Measurements from ENCODE around the gene HS2ST1.
"Not testable (repeated sequence)": the region's sequence is repeated elsewhere in the genome, so short reads cannot be mapped to it uniquely, and the experiment has no call there.

The HS2ST1 gene

DNA sequence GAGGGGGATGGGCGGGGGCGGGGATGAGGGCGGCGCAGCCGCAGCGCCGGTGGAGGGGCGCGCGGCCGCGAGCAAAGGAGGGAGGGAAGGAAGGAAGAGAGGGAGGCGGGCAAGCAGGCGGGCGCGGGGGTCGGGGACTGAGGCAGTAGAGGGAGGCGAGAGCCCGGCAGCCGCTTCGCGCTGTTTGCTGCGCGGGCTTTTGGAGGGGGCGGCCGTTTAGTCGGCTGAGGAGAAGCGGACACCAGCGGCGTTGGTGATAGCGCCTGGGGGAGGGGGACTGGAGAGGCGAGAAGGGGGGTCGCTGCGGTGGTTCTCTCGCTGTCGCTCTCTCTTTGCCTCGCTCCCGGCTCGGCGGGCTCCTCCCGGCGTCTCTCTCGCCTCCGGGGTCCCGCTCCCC lies at the start of gene HS2ST1:
HS2ST1 (plus strand) TSS at position 35 of the 397 bp plus-strand sequence.
- no peak for DNase-seq

DNA sequence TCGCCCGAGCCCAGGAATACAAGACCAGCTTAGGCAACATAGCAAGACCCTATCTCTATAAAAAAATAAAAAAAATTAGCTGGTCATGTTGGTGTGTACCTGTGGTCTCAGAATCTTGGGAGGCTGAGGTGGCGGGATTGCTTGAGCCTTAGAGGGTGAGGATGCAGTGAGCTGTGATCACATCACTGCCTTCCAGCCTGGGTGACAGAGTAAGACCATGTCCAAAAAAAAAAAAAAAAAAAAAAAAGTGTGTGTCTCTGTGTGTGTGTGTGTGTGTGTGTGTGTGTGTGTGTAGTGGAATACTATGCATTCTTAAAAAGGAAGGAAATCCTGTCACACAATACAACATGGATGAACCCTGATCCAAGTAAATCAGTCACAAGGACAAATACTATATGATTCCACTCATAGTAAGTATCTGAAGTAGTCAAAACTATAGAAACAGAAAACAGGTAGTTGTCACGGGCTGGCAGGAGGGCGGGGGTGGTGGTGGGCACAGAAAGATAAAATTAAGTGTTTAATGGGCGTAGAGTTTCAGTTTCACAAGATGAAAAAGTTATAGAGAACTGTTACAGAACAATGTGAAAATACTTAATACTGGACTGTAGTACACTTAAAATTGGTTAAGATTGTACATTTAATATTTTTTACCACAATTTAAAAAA lies 48.3 kb upstream of the HS2ST1 start:
- DNase-seq, result no peak

DNA sequence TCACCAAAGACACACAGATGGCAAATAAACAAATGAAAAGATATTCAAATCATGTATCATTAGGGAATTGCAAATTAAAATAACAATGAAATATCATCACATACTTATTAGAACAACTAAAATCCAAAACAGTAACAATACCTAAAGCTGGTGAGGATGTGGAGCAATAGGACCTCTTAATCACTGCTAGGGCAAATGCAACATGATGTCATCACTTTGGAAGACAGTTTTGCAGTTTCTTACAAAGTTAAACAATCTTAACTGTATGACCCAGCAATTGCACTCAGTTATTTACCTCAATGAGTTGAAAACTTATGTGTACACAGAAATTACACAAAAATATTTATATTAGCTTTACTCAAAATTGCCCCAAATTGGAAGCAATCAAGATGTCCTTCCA lies 47.8 kb upstream of the HS2ST1 start:
- DNase-seq, result no peak

DNA sequence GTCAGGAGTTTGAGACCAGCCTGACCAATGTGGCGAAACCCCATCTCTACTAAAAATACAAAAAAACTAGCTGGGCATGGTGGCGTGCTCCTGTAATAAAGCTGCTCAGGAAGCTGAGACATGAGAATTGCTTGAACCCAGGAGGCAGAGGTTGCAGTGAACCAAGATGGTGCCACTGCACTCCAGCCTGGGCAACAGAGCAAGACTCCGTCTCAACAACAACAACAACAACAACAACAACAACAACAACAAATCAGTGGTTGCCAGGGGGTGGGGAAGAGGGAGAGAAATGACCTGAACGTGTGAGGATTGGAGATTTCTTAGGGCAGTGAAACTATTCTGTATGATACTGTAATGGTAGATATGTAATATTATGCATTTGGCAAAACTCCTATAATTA lies 47.2 kb upstream of the HS2ST1 start:
- DNase-seq, result not testable (repeated sequence)

DNA sequence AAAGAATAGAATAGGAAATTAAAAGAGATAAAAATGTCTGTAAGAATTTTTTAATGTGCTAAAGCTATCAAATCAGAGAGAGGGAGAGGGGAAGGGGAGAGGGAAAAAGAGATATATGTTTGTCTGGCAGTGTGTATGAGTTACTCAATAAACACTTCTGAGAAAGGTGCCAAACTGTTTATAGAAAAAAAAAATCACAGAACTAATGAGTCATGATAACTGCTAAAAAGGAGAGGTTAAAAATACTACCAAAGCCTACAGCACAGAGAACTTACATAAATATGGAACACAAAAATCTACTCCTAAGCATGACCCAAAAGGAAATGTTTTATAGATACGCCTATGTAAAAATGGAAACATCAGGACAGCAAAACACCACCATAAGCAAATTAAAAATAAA lies 46.0 kb upstream of the HS2ST1 start:
- no peak for DNase-seq

DNA sequence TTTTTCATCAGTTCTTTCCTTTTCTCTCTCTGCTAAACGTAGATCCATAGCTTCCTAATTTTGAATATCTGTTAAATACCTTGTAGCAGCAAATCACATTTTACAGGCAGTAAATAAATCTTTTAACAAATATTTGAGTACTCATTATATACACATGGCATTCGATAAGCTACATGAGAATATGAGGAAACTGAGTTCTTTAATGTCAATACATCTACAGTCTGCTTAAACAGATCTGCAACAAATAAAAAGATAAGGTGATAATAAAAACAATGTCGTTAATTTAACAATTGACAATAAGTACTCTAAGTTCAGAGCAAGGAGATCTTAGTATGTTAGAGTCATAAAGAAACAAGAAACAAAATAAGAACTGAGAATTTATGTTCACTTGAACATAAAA lies 43.4 kb upstream of the HS2ST1 start:
- no peak for DNase-seq

DNA sequence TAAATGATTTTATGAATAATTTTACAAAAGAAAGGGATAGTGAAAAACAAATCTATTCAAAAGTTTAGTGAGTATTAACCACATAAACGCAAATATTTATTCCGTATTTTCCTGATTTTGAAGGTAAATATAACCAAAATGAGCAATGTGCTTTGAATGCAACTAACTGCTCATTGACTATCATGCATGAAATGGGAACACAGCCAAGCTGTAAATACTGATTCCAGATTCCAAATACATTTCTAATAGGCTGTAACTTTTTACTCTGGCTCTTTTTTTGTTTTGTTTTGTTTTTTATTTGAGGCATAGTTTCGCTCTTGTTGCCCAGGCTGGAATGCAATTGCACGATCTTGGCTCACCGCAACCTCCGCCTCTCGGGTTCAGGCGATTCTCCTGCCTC lies 42.3 kb upstream of the HS2ST1 start:
- DNase-seq, result no peak

DNA sequence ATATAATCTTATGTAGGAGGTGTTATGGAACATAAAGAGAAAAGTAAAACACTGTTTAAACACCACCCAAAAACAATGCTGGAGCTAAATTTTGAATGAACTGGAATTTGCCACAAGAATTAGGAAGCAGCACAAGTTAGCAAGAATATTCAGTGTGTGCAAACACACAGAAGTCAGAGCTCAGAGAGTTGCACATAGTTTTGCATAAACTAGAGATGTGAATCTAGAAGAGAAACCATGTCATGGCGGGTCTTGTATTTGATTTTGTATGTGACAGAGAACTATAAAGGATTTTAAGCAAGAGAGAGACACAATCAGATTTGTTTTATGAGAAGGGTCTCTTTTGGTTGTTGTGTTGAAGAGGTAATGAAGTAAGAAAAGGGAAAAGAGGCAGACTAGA lies 38.7 kb upstream of the HS2ST1 start:
- no peak for DNase-seq

DNA sequence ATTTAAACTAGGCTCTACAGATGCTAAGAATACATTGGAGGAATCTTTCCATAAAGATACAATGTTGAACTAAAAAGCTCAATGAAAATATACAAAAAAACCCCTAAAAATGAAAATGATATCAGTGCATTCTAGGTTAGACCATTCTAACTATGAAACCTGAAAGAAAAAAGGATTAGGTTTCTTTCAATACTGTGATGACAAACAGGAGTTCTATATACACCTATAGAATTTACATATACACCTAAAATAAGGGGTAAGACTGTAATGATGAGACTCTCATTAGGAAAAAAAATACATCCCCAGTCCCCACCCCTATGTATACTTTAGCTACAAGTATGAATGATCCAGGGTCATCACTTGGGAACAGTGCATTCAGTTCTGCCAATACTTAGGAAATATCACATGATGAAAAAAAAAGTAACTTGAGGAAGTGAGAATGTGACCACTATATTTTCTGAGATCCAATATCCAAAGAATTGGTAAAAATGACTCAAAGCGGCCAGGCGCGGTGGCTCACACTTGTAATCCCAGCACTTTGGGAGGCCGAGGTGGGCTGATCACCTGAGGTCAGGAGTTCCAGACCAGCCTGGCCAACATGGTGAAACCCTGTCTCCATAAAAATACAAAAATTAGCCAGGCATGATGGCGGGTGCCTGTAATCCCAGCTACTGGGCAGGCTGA lies 26.8 kb upstream of the HS2ST1 start:
- DNase-seq, result no peak

DNA sequence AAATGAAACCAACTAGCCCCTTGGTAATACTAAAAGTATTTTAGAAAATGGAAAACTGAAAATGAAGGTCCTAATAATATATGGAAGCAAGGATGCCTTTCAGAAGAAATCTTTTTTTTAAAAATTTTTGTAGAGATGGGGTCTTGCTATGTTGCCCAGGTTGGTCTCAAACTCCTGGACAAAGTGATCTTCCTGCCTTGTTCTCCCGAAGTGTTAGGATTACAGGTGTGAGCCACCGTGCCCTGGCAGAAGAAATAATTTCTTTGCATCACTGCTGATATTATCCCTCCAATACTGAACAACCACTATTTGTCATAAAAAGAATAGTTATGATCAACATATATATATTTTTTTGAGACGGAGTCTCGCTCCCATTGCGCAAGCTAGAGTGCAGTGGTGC lies 26.1 kb upstream of the HS2ST1 start:
- no peak for DNase-seq

DNA sequence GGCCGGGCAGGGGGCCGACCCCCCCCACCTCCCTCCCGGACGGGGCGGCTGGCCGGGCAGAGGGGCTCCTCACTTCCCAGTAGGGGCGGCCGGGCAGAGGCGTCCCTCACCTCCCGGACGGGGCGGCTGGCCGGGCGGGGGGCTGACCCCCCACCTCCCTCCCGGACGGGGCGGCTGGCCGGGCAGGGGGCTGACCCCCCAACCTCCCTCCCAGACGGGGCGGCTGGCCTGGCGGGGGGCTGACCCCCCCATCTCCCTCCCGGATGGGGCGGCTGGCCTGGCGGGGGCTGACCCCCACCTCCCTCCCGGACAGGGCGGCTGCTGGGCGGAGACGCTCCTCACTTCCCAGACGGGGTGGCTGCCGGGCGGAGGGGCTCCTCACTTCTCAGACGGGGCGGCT lies 15.0 kb upstream of the HS2ST1 start:
- not testable (repeated sequence) for DNase-seq

DNA sequence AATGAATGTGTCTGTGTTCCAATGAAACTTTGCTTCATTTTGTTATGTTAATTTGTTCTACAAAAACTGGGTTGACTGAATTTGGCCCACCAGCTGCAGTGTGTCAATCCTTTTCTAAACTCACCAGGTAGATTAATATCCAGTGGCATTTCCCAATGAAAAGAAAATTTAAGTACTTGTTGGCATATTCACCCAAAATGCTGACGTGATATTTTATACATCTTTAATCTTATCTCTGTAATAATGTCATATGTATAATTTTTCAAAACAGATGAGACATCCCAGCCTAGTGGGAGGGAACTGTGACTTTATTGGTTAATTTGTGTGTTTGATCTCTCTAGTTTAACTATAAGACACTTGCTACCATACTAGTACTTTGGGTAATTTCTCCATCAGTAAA lies 8.6 kb upstream of the HS2ST1 start:
- no peak for DNase-seq

DNA sequence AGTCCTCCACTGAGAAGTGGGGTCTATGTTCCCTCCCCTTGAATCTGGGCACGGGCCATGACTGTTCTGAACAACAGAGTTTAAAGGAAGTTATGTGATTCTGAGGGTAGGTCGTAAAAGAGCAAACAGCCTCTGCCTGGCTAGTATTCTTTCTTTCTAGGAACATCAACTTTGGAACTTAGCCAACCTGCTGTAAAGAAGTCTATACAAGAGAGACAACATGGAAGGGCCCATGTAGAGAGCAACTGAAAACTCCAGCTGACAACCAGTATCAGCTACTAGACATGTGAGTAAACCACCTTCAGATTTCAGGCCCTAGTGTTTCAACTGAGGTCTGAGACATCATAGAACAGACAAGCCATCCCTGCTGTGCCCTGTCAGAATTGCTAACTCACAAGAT lies 8.0 kb upstream of the HS2ST1 start:
- no peak for DNase-seq

DNA sequence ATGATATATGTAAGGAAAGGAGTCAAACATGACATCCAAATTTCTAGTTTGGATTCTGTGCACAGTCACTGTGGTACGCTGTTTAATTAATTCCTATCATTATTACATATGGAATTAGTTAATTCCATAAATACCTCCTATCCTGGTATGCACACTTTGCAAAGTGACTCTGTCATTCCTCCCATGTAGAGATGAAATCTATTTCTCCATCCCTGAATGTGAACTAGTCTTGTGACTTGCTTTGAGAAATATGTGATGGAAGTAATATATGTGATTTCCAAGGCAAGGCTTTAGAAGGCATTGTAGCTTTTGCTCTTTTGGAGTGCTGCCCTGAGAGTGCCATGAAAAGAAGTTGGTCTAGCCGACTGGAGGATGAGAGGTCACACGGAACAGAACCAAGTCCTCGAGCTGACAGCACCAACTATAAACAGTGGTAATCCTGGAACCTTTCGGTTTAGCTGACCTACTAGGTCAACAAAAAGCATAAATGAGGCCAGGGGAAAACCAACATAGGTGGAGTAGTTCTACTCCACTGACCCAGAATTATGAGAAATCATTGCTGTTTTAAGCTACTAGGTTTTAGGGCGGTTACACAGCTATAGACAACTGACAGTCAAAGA lies 2.0 kb upstream of the HS2ST1 start:
- DNase-seq, result no peak

DNA sequence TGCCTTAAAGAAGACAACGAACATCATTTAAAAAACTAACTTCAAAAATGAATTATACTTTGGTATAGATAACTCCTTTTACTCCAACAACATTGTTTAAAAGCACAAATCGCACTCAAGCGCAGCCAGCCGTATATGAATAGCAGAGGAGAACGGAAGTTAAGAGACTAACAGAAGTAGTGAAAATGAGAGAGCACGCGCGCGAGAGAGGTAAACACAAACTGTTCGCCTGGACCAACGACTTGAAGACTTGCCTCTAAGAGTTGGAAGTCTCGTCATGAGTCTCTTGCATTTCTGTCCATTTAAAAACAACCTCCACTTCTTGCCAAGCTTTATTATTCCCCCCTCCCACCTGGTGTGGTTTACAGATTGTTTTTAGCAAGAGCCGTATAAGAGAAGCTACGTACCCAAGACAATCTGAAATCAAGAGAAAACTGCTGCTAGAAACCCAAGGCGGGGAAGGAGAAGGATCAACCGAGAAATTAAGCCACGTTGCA lies 988 bp upstream of the HS2ST1 start:
- peak; percentile 23 for DNase-seq

DNA sequence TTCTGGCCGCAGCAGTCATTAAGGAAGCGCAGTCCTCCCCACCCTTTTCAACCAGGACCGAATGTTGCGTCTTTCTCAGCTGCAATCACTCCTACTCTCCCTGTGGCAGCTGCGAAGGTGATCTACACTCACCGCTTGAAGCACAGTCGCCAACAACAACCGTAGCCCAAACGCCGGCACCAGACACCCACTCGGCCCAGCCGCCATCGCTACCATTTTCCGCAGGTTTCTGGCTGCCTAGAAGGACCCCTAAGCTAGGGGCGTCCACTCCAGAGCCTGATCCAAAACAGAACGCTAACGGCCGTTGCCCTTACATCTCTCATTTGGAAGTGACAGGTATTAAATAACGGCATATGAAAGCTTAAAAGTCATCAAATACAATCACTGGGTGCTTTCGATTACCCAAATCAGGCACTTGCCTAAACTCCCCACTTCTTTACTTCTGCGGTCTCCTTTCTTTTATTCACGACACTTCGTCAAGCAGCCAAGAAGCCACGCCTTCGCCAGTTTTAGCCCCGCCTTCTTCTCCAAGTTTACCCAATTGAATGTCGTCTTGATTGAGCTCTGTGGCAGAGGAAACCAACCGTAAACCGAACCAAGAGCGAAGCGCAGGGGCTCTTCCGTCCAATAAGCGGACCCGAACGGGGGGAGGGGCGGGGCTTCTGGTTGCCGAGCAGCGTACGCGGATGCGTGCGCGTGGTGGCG lies 387 bp upstream of the HS2ST1 start, which contains the start of gene SELENOF:
SELENOF (minus strand) TSS at position 231 of the 705 bp plus-strand sequence; CDS start at position 216, 15 bp downstream.
- peak; percentile 99 for DNase-seq

DNA sequence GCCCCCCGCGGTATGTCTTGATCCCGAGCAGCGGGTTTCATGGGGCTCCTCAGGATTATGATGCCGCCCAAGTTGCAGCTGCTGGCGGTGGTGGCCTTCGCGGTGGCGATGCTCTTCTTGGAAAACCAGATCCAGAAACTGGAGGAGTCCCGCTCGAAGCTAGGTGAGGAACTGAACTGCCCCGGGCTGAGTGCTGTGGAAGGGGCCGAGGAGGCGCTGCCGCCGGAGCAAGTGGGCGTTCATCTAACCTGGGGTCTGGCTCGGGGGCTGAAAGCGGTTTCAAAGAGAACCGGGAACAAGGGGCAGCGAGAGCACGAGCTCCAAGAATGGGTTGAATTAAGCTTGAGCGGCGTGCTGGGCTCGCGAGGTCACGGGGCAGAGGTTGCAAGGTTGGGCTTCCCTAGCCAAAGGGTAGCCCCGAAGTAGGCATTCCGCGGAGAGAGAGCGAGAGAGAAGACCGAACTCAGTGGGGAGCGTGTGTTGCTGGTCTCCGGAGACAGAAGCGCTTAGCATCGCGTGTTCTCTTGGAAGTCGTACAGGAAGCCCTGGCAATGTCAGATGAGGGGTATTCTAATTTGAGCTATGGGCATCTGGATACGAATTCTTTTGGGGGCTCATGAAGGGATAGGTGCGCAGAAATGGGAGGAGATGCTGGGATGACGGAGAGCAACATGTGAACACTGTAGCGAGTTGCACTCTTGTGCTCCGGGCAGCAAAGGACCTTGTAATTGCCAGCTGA lies 732 bp downstream of the HS2ST1 start:
- peak; percentile 41 for DNase-seq

DNA sequence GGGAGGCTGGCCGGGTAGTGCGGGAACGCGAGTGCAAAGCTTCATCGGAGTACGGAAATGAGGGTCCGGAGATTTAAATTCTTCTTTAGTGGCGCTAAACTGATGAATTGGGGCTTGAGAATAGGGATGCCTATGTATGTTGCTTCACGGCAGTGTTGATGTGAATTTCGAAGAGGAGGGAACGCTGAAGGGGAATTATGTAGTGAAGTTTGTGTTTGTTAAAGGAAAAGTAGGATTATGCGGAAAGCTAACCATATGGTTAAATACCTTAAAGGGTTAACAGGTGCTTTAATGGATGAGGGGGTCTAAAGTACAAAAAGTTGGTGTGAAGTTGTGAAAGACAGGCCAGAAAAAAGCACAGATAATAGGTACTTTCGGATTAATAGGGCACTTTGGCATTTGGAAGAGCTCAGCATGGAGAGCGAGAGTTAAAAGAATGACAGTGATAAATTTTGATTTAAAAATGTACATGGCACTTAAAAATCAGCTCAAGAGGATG lies 1.4 kb downstream of the HS2ST1 start:
- no peak for DNase-seq

DNA sequence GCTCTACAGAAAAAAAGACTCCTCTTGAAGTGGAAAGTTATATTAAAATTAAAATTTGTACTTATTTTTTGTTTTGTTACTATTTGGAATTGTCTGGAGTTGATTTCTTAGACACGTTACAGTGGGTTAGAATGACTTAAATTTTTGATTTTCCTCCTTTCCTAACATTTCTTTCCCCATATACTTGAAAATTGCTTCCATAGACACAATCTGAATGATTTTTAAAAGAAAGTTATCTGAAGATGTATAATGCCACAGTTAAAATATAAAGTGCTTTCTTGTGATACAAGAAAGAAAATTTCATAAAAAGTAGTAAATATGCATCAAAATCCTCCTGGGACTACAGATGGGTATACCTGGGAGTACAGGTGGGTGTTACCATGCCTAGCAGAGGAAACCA lies 2.3 kb downstream of the HS2ST1 start:
- DNase-seq, result no peak

DNA sequence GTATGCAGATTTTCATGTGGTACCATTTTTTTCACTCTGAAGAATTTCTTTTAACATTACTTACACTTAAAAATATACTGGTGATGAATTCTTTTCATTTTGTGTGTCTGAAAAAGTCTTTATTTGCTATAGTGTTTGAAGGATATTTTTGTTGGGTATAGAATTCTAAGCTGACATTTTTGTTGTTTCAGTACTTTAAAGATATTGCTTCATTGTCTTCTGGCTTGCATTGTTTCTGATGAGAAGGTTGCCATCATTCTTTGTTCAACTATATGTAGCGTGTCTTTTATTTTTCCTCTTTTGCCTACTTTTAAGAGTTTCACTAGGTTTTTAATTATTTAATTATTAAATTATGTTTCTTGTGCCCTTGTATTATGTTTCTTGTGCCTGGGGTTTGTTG lies 8.0 kb downstream of the HS2ST1 start:
- DNase-seq, result no peak

DNA sequence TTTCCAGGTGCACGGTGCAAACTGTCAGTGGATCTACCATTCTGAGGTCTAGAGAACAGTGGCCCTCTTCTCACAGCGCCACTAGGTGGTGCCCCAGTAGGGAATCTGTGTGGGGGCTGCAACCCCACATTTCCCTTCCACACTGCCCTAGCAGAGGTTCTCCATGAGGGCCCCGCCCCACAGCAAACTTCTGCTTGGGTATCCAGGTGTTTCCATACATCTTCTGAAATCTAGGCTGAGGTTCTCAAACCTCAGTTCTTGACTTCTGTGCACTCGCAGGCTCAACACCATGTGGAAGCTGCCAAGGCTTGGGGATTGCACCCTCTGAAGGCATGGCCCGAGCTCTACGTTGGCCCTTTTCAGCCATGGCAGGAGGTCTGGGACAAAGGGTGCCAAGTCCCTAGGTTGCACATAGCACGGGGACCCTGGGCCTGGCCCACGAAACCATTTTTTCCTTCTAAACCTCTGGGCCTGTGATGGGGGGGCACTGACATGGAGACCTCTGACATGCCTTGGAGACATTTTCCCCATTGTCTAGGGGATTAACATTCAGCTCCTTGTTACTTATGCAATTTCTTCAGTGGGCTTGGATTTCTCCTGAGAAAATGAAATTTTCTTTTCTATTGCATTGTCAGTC lies 10.0 kb downstream of the HS2ST1 start:
- no peak for DNase-seq

DNA sequence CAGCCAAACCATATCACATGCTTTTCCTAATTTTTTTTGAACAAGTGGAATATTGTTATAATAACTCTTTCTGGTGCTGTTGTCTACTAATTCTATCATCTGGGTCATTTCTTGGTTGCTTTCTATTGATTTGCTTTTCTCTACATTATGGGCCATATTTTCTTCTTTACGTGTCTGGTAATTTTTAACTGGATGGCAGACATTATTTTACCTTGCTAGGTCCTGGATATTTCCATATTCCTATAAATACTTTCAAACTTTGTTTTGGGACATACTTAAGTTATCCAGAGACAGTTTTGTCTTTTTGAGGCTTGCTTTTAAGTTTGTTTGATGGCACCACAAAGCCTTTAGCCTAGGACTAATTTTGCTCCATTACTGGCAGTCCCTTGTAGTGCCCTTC lies 11.3 kb downstream of the HS2ST1 start:
- no peak for DNase-seq

Data from activated CD4-positive, alpha-beta T cell treated with anti-CD3 and anti-CD28 coated beads, Interleukin-2, amount 50 U/mL, for 1 hour (primary cell).